Esophagus squamous epithelium (tissue), 4 donors: ENCODE measurements around the gene GINS1.

Experiments used
- CTCF ChIP-seq, 6 experiments: fragments of 450-650 bp in 4 of 6; fragments of 200-600 bp in 2 of 6; sonication (generic) in 2 of 6; IDR thresholded peaks; one replicate each; pipeline ENCODE4 v1.5.1; 2016 to 2019; ENCODE audit warnings: antibody characterized with exemption in 6 of 6, mild to moderate bottlenecking in 4 of 6, moderate library complexity in 4 of 6
- POLR2A ChIP-seq, 4 donors: fragments of 450-650 bp; IDR thresholded peaks; one replicate each; pipeline ENCODE4 v1.6.1; 2017; ENCODE audit warnings: antibody characterized with exemption in 4 of 4, mild to moderate bottlenecking in 4 of 4, moderate library complexity in 3 of 4

DNA sequence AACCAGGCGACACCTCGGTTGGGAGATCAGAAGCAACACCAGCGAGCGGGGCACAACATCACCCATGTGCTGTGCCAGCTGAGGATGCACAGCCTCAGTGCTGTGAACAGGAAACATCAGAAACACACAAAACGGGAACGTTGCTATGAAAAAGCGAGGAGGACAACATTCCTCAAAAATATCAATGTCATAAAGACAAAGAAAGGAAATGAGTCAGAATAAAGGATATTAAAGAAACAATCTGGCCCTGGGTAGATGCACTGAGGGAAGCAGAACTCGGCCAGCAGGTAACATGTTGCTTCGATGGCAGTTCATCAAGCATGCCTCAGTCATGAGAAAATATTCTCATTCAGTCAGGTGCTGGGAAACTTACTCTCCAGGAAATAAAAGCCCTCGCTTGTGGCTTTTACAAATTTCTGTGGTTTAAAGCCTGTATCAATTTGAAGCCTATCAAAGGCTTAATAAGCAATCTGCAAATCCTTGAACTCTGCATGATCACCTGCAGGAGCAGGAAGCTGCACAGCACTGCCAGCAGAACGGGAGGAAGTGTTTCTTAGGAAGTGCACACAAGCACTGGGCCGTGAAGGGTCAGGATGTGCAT, 77.5 kb downstream of the GINS1 start:
- TF ChIP-seq CTCF (IDR thresholded peaks at IDR 0.05) (no peak), POLR2A (IDR thresholded peaks at IDR 0.05) (no peak)
